Pancreas (tissue), 10 donors: ENCODE results near the gene ABLIM2. TPM values are rescaled to one million over a fixed set of nuclear protein-coding genes. Genes with fewer than 3 reads are reported as not detected.
A peak's percentile ranks its signal among the peaks of the same experiment; 100 is the strongest.

ENCODE experiments used
- ATAC-seq, 4 donors: fragments of 200-7000 bp; cut with Tn5 transposase; one replicate each; pipeline versions ENCODE4 v1.8.0 to v1.9.1; 2020; ENCODE audit warnings: mild to moderate bottlenecking in 4 of 4, moderate library complexity in 4 of 4
- DNase-seq, 6 donors: peaks; one replicate each; pipeline ENCODE4 v3.0.0-alpha.2; 2020
- FAIRE-seq: peaks from 2 replicates; lab custom pipeline; 2012; peaks lifted over from hg19 to GRCh38; lab: Jason Lieb, UNC
- H3K27ac ChIP-seq, 4 donors: fragments of 200-600 bp; sonication (generic); 1 replicate in 3 of 4; 2 replicates in 1 of 4; pipeline versions ENCODE4 v1.5.0 to v1.8.0; 2020
- H3K27me3 ChIP-seq, 4 donors: fragments of 200-600 bp; one replicate each; pipeline ENCODE4 v1.8.0; 2021
- H3K36me3 ChIP-seq, 3 donors: fragments of 200-600 bp; sonication (generic) in 1 of 3; one replicate each; pipeline versions ENCODE4 v1.5.0 to v1.8.0; 2020 to 2021
- H3K4me1 ChIP-seq, 3 donors: fragments of 200-600 bp; one replicate each; pipeline ENCODE4 v1.8.0; 2021
- H3K4me3 ChIP-seq, 4 donors: fragments of 200-600 bp; sonication (generic) in 2 of 4; one replicate each; pipeline versions ENCODE4 v1.5.0 to v1.8.0; 2020 to 2021
- H3K9me3 ChIP-seq, 4 donors: fragments of 200-600 bp; one replicate each; pipeline ENCODE4 v1.8.0; 2021
- WGBS, 2 donors: extraction: QIAGEN DNeasy Blood & Tissue Kit; methylation state at CpG; one replicate each; pipeline ENCODE4 v1.1.7; 2013; 5-methylcytosine and 5-hydroxymethylcytosine counted together
- intact Hi-C, 3 donors: fragments of 100-400 bp; cut with DNase I; formaldehyde crosslinking; loops; one replicate each; pipeline versions ENCODE4 v1.11.1 to v1.14.2; 2022
- polyA plus RNA-seq, 2 donors: library from polyadenylated mRNA; stranded (reverse); fragments of 200-250 nt; gene quantifications; one replicate each; pipeline ENCODE4 v1.2.3, GENCODE V29; 2013
- total RNA-seq, 6 donors: library from RNA; stranded (reverse); fragmentation: NEBNext Ultra II Directional in 4 of 6; extraction: Animal tissue kit (Norgen Biotek cat#: 25700) in 4 of 6; gene quantifications; one replicate each; pipeline versions ENCODE4 v1.2.1 to v1.2.4, GENCODE V29; 2021 to 2023
- TF ChIP-seq, protein P1 (sequence below), 4 donors: fragments of 200-600 bp; sonication (generic) in 3 of 4; IDR thresholded peaks; one replicate each; pipeline versions ENCODE4 v1.5.0 to v1.8.0; 2021; ENCODE audit warnings: antibody characterized with exemption in 4 of 4
- donor health status: healthy with polysubstance abuse.
- donor health status: DM: no; HTN: no; CAD: no; lungs with moderate emphysema.
- donor health status: DM: no; HTN: no; CAD: no.
- donor health status: control.
- donor health status: control.
- donor health status: Bipolar disorder and iron deficiency.
- donor health status: DM: yes; HTN: yes; CAD: no.
- donor health status: DM: no; HTN: no; CAD: no.
- donor health status: DM: no; HTN: no; CAD: no.
- donor health status: DM: yes; HTN: yes; CAD: no.

Gene ABLIM2
- total and polyA plus RNA-seq, 8 donors, result 4.3 to 13.1 (median 6.6) TPM

DNA sequence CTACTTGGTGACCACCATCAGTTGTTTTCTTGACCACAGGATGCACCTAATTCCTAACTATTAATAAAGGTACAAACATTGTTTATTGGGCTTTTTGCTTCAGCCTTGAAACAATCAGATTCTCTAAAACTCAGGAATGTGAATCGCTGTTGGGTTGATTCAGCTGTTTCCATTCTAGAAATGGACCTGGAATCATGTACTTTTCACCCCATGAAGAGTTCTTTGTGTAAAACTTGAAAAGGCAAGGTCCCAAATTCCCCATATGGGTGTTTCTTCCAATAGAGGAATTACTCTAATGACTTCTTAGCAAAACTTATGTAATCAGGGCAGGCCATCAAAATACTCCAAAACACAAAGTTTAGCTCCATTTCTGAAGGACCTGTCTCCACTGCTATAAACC lies 226.3 kb downstream of the ABLIM2 start:
- TF ChIP-seq, protein P1, sequence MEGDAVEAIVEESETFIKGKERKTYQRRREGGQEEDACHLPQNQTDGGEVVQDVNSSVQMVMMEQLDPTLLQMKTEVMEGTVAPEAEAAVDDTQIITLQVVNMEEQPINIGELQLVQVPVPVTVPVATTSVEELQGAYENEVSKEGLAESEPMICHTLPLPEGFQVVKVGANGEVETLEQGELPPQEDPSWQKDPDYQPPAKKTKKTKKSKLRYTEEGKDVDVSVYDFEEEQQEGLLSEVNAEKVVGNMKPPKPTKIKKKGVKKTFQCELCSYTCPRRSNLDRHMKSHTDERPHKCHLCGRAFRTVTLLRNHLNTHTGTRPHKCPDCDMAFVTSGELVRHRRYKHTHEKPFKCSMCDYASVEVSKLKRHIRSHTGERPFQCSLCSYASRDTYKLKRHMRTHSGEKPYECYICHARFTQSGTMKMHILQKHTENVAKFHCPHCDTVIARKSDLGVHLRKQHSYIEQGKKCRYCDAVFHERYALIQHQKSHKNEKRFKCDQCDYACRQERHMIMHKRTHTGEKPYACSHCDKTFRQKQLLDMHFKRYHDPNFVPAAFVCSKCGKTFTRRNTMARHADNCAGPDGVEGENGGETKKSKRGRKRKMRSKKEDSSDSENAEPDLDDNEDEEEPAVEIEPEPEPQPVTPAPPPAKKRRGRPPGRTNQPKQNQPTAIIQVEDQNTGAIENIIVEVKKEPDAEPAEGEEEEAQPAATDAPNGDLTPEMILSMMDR (IDR thresholded peaks at IDR 0.05), result no peak
- Histone ChIP-seq H3K9me3 (no peaks in the 10 kb centered on the region), H3K4me3 (no peak overlapping the region), H3K27me3 (no peaks in the 10 kb centered on the region), H3K27ac (no peak overlapping the region), H3K36me3 (no peaks in the 10 kb centered on the region), H3K4me1 (no peaks in the 10 kb centered on the region)
- WGBS, 2 donors, result 63 to 65% methylated on average over 1 of the region's 1 CpG
- FAIRE-seq (no peak), ATAC-seq (no peak), DNase-seq (no peak)
- intact Hi-C loops, result no loop called here

DNA sequence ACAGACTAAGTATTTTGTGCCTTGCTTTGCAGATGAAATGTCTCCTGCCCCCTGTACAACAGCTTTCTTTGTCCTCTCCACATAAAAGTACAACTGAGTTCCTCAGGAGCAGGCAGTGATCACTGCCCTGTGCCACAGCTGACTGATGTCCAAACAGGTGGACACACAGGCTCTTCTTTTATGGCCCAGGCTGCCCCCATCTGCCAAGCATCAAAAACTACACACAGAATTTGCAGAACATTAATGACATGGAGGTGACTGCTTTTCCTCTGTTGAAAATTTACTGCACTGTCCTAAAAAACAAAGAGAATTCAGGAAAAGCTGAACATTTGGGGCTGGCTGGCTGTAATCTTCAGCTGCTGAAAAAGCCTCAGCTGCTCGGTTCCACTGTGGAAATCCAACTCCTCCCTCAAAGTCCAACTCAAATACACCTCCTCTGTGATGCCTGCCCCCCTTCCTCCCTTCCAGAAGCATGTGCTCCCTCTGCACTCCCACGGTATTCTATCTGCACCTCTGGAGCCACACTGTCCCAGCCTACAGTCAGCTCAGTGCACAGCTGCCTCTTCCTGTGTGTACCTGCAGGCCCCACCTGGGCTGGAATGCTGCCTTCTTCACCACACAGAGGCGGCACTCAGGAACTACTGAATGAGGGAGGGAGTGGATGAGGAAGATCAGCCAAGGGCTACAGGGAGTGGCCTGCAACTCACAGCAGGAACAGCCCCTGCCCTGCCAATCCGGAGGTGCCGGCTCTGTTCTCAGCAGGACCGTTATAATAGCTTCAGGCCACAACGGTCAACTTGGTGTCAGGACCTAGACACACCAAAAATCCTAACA lies 229.3 kb downstream of the ABLIM2 start:
- ATAC-seq, result peak; percentile 82 to 94 (median 88)
- FAIRE-seq, result no peak
- TF ChIP-seq, protein P1 (IDR thresholded peaks at IDR 0.05), result no peak
- Histone ChIP-seq H3K36me3 (no peaks in the 10 kb centered on the region), H3K4me1 (no peaks in the 10 kb centered on the region), H3K27me3 (no peaks in the 10 kb centered on the region), H3K4me3 (no peak overlapping the region), H3K9me3 (no peaks in the 10 kb centered on the region), H3K27ac (peak overlapping the region in 3 of 4 donors; percentile 46 to 57 (median 49))
- peak in 4 of 6 donors; percentile 26 to 53 (median 47) for DNase-seq
- WGBS, 2 donors, result 31 to 41% methylated on average over 7 of the region's 7 CpGs
- intact Hi-C loops, result no loop called here

DNA sequence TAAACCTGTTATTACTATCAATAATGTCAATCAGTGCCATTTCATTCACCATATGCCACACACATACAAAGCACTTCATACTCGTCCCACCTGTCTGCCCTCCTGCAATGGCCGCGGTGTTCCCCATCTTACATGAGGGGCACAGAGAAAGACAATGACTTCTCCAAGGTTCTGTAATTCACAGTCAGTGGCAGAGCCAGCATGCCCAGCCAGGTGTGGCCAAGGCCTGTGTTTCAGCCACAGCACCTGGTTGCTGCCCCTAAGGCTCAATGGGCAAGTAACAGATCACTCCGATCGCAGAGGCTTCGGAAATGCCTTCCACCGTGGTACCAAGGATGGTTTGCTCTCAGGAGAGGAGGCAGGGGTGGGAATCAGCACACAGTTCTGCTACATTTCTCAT lies 229.9 kb downstream of the ABLIM2 start:
- H3K36me3 ChIP-seq, result no peaks in the 10 kb centered on the region
- H3K9me3 ChIP-seq, result no peaks in the 10 kb centered on the region
- no peak for FAIRE-seq
- intact Hi-C loops, result no loop called here
- peak in 1 of 6 donors; percentile 15 for DNase-seq
- no peak for ATAC-seq
- no peaks in the 10 kb centered on the region for H3K4me1 ChIP-seq
- H3K27ac ChIP-seq, result peak overlapping the region in 2 of 4 donors; percentile 46 to 57
- TF ChIP-seq, protein P1 (IDR thresholded peaks at IDR 0.05), result no peak
- no peak overlapping the region for H3K4me3 ChIP-seq
- WGBS, 2 donors, result 85 to 92% methylated on average over 7 of the region's 7 CpGs
- H3K27me3 ChIP-seq, result no peaks in the 10 kb centered on the region

DNA sequence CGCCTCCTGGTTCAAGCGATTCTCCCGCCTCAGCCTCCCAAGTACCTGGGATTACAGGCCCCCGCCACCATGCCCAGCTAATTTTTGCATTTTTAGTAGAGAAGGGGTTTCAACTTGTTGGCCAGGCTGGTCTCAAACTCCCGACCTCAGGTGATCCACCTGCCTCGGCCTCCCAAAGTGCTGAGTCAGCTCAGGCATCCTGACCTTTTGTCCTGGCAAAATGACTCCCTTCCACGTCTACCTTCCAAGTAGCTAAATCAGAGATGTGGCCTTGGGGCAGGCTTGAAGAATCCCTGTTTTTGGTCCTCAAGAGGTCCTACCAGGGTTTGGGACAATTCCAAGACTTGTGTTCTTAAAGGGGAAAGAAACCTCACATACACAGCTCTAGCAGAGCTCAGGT lies 231.8 kb downstream of the ABLIM2 start:
- Histone ChIP-seq H3K4me1 (no peaks in the 10 kb centered on the region), H3K4me3 (no peak overlapping the region), H3K9me3 (no peaks in the 10 kb centered on the region), H3K36me3 (no peaks in the 10 kb centered on the region), H3K27ac (no peak overlapping the region), H3K27me3 (no peaks in the 10 kb centered on the region)
- TF ChIP-seq, protein P1 (IDR thresholded peaks at IDR 0.05), result no peak
- no peak for ATAC-seq
- FAIRE-seq, result no peak
- WGBS, 2 donors, result 88 to 91% methylated on average over 7 of the region's 7 CpGs
- intact Hi-C loops, result no loop called here
- DNase-seq, result peak in 1 of 6 donors; percentile 14

DNA sequence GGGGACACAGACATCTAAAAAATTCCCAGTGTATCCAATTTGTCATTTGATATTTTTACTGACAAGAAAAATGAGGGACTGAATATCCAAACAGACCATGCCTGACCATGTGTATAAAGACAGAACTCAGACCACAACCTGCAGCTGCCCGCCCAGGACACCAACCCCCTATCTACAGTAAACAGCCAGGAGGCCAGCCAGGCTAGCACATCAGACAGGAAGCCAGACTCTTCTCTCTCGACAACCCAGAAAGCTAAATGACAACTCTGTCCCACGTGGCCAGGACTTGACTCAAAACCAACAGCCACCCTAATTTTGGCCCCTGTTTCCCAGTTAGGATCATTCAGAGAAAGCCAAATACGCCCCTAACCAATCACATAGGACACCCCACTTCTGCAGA lies 234.0 kb downstream of the ABLIM2 start:
- no peak for FAIRE-seq
- no peak overlapping the region for H3K4me3 ChIP-seq
- H3K27ac ChIP-seq, result no peak overlapping the region
- H3K9me3 ChIP-seq, result no peaks in the 10 kb centered on the region
- ATAC-seq, result no peak
- H3K36me3 ChIP-seq, result no peaks in the 10 kb centered on the region
- WGBS, 2 donors, result 79 to 95% methylated on average over 4 of the region's 4 CpGs
- H3K27me3 ChIP-seq, result no peaks in the 10 kb centered on the region
- H3K4me1 ChIP-seq, result no peaks in the 10 kb centered on the region
- intact Hi-C loops, result no loop called here
- TF ChIP-seq, protein P1 (IDR thresholded peaks at IDR 0.05), result no peak
- no peak for DNase-seq
